ENCODE data around the gene PARD3B.

Gene PARD3B

DNA sequence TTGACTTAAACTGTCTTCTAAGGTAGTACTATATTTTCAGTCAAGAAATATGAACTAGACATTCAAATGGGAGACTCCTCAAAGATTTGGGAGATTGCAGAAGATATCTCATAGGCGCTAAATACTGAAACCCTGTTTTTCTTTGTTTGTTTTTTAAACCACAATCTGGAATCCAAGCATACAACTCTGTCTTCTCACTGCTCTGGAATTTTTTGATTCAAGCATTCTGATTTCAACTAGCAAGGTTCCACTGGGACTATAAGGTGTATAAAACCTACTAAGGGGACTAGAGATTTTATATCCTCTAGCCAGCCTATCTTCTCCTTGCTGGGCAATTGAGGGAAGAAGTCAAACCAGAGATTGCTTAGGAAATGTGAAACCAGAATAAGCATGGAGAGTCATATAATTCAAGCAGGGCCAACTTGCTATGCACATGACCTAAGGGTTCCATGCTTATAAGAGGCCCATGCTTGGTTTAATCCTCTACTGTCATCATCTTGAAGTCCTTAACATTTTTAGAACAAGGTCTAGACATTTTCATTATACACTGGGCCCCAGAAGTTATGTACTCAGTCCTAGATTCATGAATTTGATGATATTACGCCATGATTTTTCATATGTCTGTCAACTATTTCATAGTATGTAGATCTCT lies 405.5 kb downstream of the PARD3B start:
- no peak for DNase-seq (ENCODE audit: low spot score)

DNA sequence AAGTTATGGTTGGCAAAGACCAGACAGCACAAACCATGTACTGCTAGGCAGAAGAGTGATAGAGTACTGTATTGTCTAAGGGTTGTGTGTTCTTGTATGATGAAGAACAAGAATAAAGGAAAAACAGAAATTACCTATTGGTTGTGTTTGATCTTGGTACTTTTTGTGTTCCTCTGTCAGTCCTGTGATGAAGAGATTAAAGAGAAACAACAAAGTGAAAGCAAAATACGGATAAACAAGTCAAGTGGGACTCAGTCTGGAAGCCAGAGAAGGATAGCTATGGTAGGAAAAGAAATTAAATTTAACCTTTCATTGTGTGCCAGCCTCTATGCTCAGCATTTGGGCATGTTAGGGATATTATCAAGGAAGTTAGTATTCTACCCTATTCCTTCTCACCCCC lies 413.1 kb downstream of the PARD3B start:
- DNase-seq (ENCODE audit: low spot score): no peak

DNA sequence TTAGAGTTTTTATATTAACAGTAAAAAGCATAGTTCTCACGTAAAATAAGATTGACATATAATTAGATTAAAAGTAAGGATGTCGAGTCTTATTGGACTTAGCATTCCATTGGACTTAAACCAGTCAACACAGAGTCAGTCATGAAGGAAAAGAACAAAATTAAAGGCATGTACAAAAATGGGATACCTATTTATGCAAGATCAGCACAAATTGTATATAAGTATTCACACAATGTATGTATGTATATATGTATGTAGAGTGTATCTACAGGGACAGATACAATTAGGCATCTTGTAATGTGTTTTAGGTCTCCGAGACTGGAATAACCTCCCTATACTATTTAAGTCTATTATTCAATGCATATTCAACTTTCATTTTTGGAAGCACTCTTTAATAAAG lies 419.1 kb downstream of the PARD3B start:
- no peak for DNase-seq (ENCODE audit: low spot score)

DNA sequence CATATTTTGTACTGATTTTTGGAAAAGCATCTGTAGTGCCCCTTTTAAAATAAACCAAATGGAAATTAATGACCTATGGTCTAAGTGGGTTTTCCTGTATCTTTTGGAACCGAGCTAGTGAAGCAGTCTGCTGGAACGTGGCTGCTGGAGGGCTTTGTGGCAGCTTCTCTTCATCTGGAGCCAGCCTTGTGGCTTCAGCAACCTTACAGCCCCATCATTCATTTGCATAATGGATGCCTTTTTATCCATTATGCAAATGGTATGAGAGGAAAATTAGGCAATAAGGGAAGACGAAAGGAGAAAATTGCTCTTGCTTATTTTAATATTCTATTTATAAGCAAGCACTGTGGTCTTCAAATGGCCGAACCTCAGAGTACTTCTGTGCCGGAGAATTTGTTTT lies 421.0 kb downstream of the PARD3B start:
- DNase-seq (ENCODE audit: low spot score): no peak

DNA sequence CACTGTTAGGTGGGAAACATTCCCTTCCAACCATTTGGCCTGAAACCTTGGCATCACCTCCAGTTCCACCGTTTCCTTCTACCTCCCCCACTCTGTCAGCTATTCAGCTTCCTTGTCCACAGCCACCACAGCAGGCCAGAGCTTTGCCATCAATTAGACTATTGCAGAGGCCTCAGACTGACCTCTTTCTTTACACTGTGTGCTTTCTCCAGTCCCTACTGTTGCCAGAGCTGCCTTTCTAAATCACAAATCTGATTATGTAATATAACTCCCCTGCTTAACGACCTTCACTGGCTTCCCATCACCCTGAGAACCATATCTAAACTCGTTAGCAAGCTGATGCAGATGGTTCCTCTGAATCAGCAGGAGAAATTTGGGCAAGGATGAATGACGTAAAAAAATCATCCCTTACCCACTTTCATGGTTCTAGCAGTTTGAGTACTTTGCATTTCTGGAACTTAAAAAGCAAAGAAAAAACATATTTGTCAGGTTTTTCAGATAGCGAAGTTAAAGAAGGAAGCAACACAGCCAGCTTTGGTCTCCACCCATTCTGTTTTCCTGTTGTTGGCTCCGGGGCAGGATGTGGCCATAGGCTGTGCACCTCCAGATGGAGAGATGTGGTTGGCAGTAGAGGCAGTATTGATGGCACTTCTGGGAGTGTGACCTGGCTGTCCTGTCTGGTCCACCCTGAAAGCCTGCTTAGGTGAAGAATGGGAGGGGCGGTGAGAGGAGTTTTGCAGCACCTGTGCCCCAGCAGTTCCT lies 422.1 kb downstream of the PARD3B start:
- peak; percentile 72 for DNase-seq (ENCODE audit: low spot score)

DNA sequence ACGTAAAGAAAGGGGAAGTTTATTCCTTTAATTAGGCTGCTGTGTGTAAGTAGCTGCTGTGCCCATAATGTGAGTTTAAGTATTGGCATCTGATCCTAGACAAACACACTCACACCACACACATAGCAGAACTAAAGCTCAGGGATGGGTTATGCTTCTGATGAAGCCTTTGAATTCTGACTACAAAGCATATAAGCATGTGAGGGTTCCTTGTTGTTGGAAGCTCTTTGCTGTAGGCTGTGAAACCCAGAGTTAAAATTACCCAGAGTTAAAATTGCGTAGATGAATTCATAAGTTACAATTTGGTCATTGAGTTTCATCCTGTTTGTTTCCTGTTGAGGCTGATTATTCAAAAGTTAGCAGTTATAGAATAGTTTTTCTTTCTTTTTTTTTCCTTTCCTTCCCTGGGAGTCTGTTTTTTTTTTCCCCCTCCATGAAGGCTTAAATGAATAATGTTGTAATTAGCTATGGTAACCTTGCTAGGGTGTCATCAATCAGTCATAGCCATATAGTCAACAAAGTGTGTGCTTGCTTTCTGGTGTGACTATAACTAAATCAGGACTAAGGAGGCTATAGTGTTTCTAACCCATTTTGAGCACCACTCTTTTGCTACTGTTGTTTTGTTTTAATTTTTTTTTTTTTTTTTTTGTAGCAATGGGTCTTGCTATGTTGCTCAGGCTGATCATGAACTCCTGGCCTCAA lies 426.1 kb downstream of the PARD3B start:
- DNase-seq (ENCODE audit: low spot score): no peak

DNA sequence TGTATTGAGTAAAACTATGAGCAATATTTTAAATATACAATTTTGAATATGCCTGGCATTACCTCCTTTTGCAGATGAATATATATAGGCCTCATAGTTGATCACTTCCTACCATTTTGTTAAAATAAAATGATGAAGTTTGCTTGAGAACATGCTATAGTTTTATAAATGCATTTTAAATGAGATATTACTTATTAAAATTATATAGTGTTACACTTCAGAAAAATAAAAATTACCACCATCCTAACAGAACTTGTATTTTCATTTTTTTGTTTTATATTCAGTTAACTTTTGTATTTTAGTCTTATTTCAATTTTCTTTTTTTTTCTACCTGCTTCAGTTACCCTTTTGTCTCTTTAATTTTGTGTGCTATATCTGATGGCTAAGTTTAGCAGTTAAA lies 426.9 kb downstream of the PARD3B start:
- no peak for DNase-seq (ENCODE audit: low spot score)

DNA sequence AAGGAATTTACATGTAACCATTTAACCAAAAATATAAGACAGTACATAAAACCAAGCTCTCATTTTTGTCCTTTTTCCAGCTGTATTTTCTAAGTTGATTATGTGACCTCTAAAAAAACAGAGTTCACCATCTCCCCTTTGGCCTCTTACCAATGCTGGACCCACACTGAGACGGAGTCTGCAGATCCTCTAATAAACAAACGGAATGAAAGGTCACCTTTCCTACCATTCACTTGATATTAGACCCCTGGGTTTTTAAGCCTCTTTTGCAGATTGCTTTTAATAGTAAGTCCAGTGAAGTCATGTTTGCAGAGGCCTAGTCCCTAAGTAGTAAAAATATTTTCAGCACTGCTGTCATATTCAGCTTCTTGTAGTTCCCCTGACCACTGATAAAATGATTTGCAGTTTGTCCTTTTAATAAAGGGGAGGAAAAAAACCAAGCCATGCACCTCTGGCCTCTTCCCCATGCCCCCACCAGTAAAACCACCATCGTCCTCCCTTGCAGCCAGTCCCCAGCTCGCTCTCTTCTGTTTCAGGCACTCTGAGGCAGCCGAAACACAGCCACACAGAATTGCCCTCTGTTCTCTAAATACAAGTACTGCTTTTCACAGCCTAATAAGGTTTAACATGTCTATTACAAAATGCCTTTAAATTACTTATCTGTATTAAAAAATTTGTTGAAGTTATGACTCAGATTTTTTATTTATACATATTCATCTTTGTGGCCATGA lies 427.5 kb downstream of the PARD3B start:
- no peak for DNase-seq (ENCODE audit: low spot score)

DNA sequence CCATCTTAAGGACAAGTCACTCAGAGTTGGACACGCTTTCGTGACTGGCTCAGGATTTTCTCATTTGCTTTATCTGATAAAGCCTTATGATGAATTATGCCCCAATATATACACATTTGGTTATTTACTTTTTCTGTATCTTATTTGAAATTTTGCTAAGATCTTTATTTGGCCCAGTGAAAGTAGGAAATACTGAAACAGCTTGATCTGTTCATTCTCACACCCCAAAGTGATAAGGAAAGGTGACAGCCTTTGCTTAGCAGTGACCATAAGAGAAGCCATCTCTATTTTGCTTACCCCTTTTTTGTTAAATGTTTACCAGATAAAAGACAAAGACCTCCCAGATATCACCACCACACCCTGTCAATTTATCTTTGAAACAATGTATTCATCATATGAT lies 428.3 kb downstream of the PARD3B start:
- no peak for DNase-seq (ENCODE audit: low spot score)

DNA sequence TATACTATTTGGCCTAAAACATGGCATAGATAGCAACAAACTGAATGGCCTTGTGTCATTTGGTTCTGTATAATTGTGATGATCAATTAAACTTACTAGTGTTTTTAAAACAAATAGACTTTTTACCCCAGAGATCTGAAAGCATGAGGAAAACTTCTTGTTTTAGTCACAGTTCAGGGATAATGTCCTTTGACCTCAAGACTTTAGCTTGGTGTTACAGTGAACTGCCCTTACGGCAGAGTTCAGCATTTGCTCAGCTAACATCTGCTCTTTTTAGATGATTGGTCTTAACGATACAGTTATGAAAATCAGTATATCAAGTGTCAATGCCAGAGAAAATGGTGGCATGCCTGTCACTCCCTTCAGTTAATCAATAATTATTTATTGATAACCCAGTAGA lies 429.2 kb downstream of the PARD3B start:
- no peak for DNase-seq (ENCODE audit: low spot score)

DNA sequence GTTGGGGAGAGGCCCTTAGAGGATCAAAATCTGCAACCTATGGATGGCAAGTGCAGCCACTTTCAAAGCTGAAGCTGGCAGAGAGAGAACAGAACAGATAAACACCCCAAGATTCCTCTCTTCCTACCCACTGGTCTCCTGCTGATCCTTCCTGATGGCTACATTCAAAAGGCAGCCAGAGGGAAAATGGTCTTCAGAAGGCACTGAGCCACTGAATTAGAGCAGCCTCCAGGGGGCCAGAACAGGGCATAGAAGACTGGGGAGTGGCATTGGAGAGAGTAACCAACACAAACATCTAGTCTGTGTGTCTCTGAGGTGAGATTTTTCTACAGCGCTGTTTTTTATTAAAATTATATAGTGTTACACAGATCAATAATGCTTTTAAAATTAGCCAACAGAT lies 432.6 kb downstream of the PARD3B start:
- DNase-seq (ENCODE audit: low spot score): no peak

DNA sequence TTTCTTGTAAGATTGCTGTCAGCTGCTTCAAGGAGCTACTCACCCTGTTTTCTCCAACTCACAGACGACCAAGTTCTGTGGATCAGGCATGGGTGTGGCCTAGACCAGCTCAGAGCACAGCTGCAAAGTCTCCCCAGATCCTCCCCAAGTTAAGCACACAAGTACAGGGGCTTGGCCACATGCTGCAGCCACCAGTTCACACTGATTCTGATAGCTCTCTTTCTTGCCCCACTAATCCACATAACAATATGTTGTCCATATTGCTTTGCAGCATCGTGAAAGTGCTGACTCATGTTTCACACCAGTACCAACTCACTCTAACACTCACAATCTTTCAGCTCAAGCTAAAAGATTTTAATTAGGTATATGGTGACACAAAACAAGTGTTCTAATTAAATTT lies 437.0 kb downstream of the PARD3B start:
- no peak for DNase-seq (ENCODE audit: low spot score)

DNA sequence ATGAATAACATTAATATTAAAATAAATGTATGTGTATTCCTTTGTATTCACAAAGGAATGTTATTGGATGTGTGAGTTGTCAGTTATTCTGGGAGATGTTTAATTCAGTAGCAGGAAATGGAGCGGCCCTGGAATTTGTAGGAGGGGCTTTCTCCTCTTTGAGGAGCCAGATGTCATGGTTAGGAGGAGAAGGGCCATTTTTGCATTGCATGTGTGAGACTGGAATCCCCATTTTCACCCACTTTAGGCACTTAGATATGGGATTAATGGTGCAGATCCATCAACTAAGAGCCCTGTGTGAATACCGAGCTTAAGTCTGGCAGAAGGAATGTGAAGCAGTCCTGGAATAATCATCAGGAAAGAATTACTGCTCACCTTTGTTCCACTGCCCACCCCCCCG lies 439.2 kb downstream of the PARD3B start:
- DNase-seq (ENCODE audit: low spot score): no peak

DNA sequence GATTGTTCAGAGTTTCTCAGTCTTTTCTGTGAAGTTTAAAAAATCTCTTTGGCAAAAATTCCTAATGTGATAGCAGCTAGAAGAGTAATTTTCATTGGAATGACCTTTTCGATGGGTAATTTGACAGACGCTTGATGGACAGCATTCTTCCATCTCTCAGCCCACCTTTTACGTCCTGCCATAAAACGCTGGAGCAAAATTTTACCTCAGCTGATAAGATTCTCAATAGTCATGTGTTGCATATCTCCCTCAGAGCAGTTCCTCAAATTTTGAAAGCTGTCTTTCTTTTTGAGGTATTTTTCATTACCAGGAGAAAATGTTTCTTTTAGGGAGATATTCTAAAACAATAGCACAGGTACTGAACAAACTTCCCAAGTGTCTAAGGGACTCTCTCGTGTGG lies 441.4 kb downstream of the PARD3B start:
- DNase-seq (ENCODE audit: low spot score): no peak

DNA sequence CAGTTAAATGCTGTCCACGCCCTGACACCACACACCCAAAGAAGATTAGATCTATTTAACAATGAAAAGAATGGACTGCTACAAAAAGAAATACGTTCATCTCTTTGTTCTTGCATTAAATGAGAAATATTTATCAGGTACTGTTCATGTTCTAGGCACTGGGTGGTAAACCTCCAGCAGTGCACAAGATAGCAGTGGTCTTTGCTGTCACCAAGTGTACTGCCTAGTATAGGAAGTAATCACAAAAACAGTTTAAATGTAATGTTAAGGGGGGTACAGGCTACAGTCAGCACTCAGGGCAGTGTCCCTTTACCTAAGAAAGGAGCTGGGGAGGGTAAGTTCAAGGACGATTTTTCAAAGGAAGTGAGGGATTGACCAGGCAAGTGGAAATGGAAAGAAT lies 443.6 kb downstream of the PARD3B start:
- DNase-seq (ENCODE audit: low spot score): no peak

DNA sequence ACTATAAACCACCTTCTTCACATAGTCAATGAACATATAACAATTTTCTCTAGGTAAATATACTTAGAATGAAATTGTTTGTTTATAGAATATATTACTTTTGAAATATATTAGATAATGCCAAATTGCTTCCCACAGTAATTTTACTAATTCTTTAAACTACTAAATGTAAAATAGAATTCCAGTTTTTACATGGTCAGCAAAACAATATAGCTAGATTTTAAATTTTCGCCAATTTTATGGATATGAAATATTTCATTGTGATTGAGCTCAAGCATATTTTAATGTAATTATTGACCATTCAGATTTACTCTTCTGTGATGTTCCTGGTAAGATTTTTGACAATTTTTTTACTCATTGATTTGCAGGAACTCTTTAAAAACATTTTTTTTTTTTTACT lies 444.6 kb downstream of the PARD3B start:
- no peak for DNase-seq (ENCODE audit: low spot score)

DNA sequence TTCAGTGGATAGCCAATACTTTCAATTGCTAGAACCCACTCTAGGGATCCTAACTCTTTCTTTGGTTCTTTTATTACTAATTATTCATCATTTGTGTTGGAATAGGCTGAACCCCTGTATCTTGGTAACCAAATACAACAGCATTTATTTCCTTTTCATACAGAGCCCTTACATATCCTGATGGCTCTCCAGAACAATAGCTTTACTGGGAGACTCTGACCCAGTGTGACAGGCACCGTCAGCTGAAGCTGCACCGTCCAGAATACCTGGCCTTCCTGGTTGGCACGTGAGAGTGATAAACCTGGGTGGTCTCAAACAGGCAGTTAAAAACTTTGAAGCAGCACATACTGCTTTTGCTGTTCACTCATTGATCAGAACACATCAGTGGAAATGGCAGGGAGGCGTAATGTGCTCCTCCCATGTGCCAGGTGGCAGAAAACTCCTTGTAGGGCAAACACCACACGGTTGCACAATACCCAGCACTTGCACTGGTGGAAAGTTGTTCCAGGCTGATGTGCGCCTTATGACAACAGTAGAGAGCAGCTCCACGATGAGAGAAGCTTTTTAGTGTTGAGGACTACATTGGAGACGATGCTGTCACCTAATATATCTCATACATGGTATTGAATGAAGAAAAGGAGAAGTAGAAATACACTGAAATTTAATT lies 456.2 kb downstream of the PARD3B start:
- DNase-seq (ENCODE audit: low spot score): no peak

DNA sequence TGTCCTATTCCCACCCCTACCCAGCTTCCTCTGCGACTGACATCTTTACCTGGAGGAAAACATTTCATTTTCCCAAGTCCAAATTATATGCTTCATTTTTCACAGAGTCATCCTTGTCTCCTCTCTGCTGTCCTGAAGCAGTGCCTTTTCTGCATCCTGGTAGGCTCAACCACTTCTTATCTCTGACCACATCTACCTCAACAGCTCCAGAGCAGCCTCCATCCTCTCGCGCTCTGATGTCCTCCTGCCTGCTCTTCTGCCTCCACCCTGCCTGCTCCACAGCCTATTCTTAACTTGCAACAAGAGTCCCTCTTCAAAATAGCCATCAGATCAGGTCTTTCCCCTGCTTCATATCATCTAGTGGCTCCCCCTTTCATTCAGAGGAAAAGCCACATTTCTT lies 457.1 kb downstream of the PARD3B start:
- no peak for DNase-seq (ENCODE audit: low spot score)

DNA sequence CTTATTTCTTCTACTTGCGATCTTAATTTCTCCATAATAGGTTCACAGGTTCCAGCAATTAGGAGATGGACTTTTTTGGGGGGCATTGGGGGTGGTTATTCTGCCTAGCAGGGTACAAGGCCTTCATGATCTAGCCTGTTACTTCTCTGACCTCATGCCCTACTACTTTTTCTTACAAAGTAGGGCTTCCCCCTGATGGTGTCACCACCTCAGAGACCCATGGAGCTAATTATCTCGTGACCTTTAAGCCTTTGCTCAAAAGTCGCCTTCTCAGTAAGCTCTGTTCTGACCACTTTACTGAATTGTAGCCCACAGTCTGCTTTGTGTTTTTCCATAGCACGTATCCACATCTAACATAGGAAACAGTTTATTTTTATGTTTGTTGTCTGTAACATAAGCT lies 458.0 kb downstream of the PARD3B start:
- no peak for DNase-seq (ENCODE audit: low spot score)

DNA sequence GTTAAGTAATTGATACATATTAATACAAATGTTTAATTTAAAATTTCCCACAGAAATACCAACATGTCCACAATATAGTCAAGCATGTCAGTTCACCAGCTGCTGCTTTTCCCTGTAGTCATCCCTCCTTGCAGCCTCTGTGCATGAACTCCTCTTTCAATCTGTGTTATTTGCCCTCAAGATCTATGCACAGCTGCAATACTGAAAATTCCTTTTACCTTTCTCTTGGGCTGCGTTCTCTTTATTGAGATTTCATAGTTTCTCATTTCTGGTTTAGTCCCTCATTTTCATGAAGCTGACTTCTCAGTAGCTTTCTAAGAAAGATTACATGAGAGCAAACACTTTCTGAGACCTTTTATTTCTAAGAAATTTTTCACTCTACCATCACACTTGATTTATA lies 464.9 kb downstream of the PARD3B start:
- no peak for DNase-seq (ENCODE audit: low spot score)

DNA sequence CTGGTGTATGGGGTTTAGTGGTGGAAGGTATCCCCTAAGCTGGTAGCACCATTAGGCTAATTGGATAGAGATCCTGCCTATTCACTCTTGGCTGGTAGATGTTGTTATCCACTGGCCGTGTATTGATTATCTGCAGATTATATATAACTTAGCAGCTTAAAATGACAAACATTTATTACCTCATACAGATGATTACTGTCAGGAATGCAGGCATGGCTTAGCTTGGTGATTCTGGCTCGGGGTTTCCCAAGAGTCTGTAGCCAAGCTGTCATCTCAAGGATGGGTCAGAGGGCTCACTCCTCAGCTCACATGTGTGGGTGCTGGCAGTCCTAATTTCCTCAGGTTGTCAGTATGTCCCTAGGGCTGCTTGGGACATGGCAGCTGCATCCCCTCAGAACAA lies 465.8 kb downstream of the PARD3B start:
- no peak for DNase-seq (ENCODE audit: low spot score)

DNA sequence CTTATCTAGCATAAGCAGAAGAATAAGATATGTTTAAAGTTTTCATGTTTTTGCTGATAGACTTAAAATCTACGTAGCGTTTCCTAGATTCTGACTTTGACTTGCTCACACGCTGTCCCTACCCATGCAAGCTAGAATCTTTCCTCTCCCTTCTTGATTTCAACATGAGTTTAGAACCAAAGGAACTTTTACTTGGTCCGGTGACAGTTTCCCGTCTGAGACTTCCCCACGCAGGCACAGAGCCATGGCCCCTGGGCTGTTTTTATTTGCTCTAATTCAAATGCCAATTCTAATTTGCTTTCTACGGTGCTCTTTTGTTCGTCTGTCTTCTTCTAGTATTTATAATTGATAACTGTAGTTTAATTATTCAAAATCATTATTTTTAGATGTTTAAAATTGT lies 467.7 kb downstream of the PARD3B start:
- DNase-seq (ENCODE audit: low spot score): no peak

Data from CD4-positive, alpha-beta T cell treated with Interleukin-2 at 100 ng/mL for 4 hours (primary cell).